ENCODE results near the gene DMXL1. TPM values are rescaled to one million over a fixed set of nuclear protein-coding genes. Genes with fewer than 3 reads are reported as not detected.

Gene DMXL1, protein sequence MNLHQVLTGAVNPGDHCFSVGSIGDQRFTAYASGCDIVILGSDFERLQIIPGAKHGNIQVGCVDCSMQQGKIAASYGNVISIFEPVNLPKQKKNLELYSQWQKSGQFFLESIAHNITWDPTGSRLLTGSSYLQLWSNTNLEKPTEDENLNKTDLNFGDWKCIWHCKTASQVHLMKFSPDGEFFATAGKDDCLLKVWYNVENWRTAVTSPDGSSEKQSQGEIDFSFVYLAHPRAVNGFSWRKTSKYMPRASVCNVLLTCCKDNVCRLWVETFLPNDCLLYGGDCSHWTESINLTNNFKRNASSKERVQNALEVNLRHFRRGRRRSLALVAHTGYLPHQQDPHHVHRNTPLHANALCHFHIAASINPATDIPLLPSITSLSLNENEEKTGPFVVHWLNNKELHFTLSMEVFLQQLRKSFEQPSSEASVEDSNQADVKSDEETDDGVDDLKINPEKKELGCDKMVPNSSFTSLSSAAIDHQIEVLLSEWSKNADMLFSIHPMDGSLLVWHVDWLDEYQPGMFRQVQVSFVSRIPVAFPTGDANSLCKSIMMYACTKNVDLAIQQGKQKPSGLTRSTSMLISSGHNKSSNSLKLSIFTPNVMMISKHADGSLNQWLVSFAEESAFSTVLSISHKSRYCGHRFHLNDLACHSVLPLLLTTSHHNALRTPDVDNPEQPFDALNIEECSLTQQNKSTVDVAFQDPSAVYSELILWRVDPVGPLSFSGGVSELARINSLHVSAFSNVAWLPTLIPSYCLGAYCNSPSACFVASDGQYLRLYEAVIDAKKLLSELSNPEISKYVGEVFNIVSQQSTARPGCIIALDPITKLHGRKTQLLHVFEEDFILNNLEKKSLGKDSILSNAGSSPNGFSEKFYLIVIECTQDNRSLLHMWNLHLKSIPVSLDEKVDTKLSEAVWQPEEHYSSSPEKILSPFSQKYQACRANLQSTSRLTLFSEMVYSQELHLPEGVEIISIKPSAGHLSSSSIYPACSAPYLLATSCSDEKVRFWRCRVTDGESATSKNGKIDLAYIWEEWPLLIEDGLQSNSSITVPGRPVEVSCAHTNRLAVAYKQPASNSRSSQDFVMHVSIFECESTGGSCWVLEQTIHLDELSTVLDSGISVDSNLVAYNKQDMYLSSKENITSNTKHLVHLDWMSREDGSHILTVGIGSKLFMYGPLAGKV (N-terminal part only)
- 17.3 TPM for polyA plus RNA-seq (2013, experiment 1 of 2)
- polyA plus RNA-seq (2013, experiment 2 of 2): 18.8 TPM

DNA sequence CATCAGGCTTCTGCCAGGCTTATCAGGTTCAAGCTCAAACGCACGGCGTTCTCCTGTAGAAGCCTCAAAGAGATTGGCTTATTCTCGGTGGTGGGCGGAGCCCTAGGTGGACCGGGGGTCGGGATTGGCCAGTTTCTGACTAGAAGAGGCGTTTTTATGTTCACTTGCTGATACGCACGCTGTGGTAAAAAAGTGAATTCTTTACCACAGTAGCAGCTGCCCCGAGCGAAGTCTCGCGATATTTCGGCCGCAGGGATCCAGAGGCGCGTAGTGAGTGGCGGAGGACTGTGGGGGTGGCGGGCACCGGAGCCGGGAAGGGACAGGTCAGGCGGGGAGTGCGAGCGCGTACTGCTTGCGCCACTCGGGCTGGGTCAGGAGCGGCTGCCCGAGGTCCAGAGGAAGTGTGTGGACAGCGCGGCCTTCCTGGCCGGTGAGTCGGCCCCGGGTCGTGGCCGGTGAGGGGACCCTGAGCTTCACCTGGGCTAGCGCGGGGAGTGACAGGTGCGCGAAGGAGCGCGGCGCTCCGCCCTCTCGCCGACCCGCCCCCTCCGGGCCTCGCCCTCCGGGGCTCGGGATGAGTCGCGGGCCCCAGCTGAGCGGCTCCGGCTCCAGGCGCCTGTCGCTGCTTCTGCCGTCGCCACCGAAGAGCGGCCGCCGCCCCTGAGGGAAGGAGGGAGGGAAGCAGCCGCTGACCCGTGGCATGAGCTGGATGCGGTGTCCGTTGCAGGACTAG is at the start of gene DMXL1:
Gene DMXL1 (plus strand): TSS at position 260 of the 733 bp plus-strand sequence. CDS start 483 bp downstream, outside the sequence.
- Histone ChIP-seq H3K36me3 (ENCODE audit: control insufficient read depth, insufficient read depth, low read length) (no peaks in the 10 kb centered on the region), H3K4me1 (ENCODE audit: control insufficient read depth, insufficient read depth, low read length, poor library complexity, severe bottlenecking) (no peaks in the 10 kb centered on the region), H3K4me3 (ENCODE audit: extremely low read depth, insufficient read depth, low read length, poor library complexity, severe bottlenecking) (peak within 1 kb of the TSS; percentile 81), H3K9me3 (ENCODE audit: control insufficient read depth, low read length) (no peaks in the 10 kb centered on the region), H3K27ac (ENCODE audit: low read depth, low read length, severe bottlenecking) (peak within 1 kb of the TSS; percentile 97)
- WGBS, 2 experiments (ENCODE audit: insufficient coverage in 2 of 2): 0% methylated on average over 64 to 68 of the region's 68 CpGs

DNA sequence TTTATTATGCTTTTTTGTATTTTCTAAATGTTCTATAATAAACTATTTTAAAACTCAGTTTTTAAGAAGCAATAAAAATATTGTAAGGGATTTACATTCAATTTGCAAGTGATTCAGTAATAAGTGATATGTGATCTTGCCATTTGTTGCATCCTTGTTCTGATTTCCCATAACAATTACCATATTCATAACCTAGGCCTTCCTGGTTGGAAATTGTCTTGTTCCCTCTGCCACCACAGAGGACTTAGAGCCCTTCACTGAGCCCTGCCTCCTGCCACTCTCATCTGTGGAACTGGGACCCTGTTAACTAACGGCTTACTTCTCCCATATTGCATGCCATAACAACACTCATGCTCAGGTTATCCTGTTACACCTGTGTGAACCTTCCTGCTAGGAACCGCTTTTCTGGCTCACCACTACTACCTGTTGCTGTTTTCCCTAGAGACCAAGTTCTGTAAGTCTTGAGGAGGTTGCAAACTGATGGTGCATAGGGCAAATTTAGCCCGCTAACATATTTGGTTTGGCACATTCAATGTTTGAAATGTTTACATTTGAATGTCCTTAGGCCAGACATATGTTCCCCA is 49.6 kb upstream of the DMXL1 start:
- H3K4me1 ChIP-seq (ENCODE audit: control insufficient read depth, insufficient read depth, low read length, poor library complexity, severe bottlenecking): no peaks in the 10 kb centered on the region
- WGBS, 2 experiments (ENCODE audit: insufficient coverage in 2 of 2): 88 to 100% methylated on average over 2 of the region's 3 CpGs
- H3K4me3 ChIP-seq (ENCODE audit: extremely low read depth, insufficient read depth, low read length, poor library complexity, severe bottlenecking): no peak overlapping the region
- H3K36me3 ChIP-seq (ENCODE audit: control insufficient read depth, insufficient read depth, low read length): no peaks in the 10 kb centered on the region
- no peak overlapping the region for H3K27ac ChIP-seq (ENCODE audit: low read depth, low read length, severe bottlenecking)
- no peaks in the 10 kb centered on the region for H3K9me3 ChIP-seq (ENCODE audit: control insufficient read depth, low read length)

DNA sequence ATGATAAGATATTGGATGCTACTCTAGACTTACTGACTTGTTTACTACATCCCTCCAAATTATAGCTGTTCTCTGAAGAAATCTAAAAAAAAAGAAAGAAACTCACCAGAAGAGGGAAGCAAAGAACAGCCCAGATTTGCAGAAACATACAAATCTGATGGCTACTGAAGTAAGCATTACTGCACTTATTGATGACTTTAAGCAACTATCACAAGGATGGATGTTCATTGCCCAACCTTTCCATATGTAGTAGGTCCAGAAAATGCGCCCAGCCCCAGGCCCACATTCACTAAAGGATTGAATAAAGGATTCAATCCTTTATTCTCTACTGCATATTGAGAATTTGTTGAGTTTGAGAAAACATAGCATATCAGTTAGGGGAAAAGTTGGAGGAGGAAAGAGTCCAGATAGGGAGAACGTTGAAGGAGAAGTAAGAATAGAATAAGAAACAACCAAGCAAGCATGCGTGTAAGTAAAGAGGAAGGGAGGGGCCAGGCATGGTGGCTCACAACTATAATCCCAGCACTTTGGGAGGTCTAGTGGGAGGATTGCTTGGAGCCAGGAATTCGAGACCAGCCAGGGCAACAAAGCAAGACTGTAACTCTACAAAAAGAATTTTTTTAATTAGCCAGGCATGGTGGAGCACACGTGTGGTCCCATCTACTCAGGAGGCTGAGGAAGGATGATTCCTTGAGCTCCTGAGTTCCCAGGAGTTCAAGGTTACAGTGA is 48.7 kb upstream of the DMXL1 start:
- Histone ChIP-seq H3K4me1 (ENCODE audit: control insufficient read depth, insufficient read depth, low read length, poor library complexity, severe bottlenecking) (no peaks in the 10 kb centered on the region), H3K4me3 (ENCODE audit: extremely low read depth, insufficient read depth, low read length, poor library complexity, severe bottlenecking) (no peak overlapping the region), H3K9me3 (ENCODE audit: control insufficient read depth, low read length) (no peaks in the 10 kb centered on the region), H3K27ac (ENCODE audit: low read depth, low read length, severe bottlenecking) (no peak overlapping the region), H3K36me3 (ENCODE audit: control insufficient read depth, insufficient read depth, low read length) (no peaks in the 10 kb centered on the region)
- WGBS, 2 experiments (ENCODE audit: insufficient coverage in 2 of 2): 55 to 66% methylated on average over 2 to 3 of the region's 5 CpGs

DNA sequence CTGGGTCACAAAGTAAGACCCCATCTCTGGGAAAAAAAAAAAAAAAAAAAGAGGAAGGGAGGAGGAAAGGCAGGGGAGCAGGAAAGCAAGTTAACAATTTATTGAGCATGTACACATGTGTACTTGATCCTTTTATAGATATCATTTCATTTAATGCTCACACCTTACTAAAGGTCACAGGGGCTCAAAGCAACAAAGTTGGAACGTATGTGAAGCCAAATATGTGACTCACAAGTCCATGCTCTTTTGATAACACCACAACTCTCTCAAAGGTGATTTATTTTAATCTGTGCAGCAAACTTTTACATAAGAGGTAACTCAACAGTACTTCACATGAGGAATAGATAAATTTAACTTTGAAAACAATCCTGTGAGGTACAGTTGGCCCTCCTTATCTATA is 48.1 kb upstream of the DMXL1 start:
- no peaks in the 10 kb centered on the region for H3K36me3 ChIP-seq (ENCODE audit: control insufficient read depth, insufficient read depth, low read length)

DNA sequence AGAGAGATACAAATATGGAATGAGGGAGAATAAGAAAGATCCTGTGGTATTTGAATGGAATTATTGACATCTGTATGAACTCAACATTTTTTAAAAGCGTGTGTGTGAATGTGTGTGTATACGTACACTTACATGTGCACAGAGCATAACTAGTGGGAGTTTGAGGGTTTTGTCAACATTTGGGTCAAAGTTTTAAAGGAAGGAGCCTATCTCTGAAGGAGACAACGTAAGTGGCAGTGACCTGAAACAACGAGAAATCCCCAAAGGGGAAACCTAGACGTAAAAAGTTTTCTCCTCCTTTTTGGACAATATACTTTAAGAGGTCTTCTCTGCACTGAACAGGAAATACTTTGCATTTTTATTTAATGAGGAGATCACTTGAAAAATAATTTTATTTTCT is 42.3 kb upstream of the DMXL1 start:
- no peak overlapping the region for H3K4me3 ChIP-seq (ENCODE audit: extremely low read depth, insufficient read depth, low read length, poor library complexity, severe bottlenecking)
- WGBS, 2 experiments (ENCODE audit: insufficient coverage in 2 of 2): 89 to 100% methylated on average over 1 to 3 of the region's 5 CpGs
- no peaks in the 10 kb centered on the region for H3K9me3 ChIP-seq (ENCODE audit: control insufficient read depth, low read length)
- H3K4me1 ChIP-seq (ENCODE audit: control insufficient read depth, insufficient read depth, low read length, poor library complexity, severe bottlenecking): no peaks in the 10 kb centered on the region
- no peaks in the 10 kb centered on the region for H3K36me3 ChIP-seq (ENCODE audit: control insufficient read depth, insufficient read depth, low read length)
- no peak overlapping the region for H3K27ac ChIP-seq (ENCODE audit: low read depth, low read length, severe bottlenecking)

More for the DNA sequence above, 48.1 kb upstream of the DMXL1 start:
- Histone ChIP-seq H3K27ac (ENCODE audit: low read depth, low read length, severe bottlenecking) (no peak overlapping the region), H3K4me3 (ENCODE audit: extremely low read depth, insufficient read depth, low read length, poor library complexity, severe bottlenecking) (no peak overlapping the region), H3K9me3 (ENCODE audit: control insufficient read depth, low read length) (no peaks in the 10 kb centered on the region), H3K4me1 (ENCODE audit: control insufficient read depth, insufficient read depth, low read length, poor library complexity, severe bottlenecking) (no peaks in the 10 kb centered on the region)
- WGBS, 2 experiments (ENCODE audit: insufficient coverage in 2 of 2): 100% methylated on average over 1 of the region's 1 CpG; no CpG with 5 or more reads in 1 of the 2 experiments

GRCh38 chr5:119031011-119031886 is 39.6 kb upstream of the DMXL1 start:
- H3K9me3 ChIP-seq (ENCODE audit: control insufficient read depth, low read length): no peaks in the 10 kb centered on the region
- H3K36me3 ChIP-seq (ENCODE audit: control insufficient read depth, insufficient read depth, low read length): no peaks in the 10 kb centered on the region
- 50% methylated on average over 3 of the region's 5 CpGs; no CpG with 5 or more reads in 1 of the 2 experiments for WGBS, 2 experiments (ENCODE audit: insufficient coverage in 2 of 2)
- H3K4me3 ChIP-seq (ENCODE audit: extremely low read depth, insufficient read depth, low read length, poor library complexity, severe bottlenecking): no peak overlapping the region
- H3K4me1 ChIP-seq (ENCODE audit: control insufficient read depth, insufficient read depth, low read length, poor library complexity, severe bottlenecking): no peaks in the 10 kb centered on the region
- H3K27ac ChIP-seq (ENCODE audit: low read depth, low read length, severe bottlenecking): no peak overlapping the region

GRCh38 chr5:119031905-119032304 is 39.0 kb upstream of the DMXL1 start:
- Histone ChIP-seq H3K36me3 (ENCODE audit: control insufficient read depth, insufficient read depth, low read length) (no peaks in the 10 kb centered on the region), H3K4me3 (ENCODE audit: extremely low read depth, insufficient read depth, low read length, poor library complexity, severe bottlenecking) (no peak overlapping the region), H3K4me1 (ENCODE audit: control insufficient read depth, insufficient read depth, low read length, poor library complexity, severe bottlenecking) (no peaks in the 10 kb centered on the region), H3K27ac (ENCODE audit: low read depth, low read length, severe bottlenecking) (no peak overlapping the region), H3K9me3 (ENCODE audit: control insufficient read depth, low read length) (no peaks in the 10 kb centered on the region)
- 79 to 91% methylated on average over 4 of the region's 4 CpGs for WGBS, 2 experiments (ENCODE audit: insufficient coverage in 2 of 2)

- no peak overlapping the region for H3K27ac ChIP-seq (ENCODE audit: low read depth, low read length, severe bottlenecking)
- no peak overlapping the region for H3K4me3 ChIP-seq (ENCODE audit: extremely low read depth, insufficient read depth, low read length, poor library complexity, severe bottlenecking)
- H3K9me3 ChIP-seq (ENCODE audit: control insufficient read depth, low read length): no peaks in the 10 kb centered on the region
- no peaks in the 10 kb centered on the region for H3K36me3 ChIP-seq (ENCODE audit: control insufficient read depth, insufficient read depth, low read length)
- no CpG with 5 or more reads among the region's 3 CpGs for WGBS, 2 experiments (ENCODE audit: insufficient coverage in 2 of 2)
- no peaks in the 10 kb centered on the region for H3K4me1 ChIP-seq (ENCODE audit: control insufficient read depth, insufficient read depth, low read length, poor library complexity, severe bottlenecking)
These were observed 38.2 kb upstream of the DMXL1 start for GRCh38 chr5:119032656-119033055.

DNA sequence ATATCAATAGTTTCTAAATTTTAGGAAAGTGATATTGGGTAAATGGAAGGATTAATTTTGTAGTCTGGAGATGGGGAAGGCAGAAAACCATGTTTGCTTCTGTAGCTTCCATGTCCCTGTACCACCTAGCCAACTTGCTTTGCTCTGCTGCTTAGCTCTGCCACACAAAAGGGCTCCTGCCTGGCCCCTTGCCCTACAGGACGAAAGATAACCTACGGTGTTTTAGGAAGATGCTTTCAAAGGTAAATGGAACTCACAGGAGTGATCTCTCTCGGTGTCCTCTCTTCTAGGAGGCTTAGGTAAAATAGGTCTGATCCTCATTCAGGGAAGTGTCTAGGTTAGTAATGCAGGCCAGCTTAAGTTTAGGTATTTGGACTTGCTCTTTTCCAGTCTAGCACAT is 37.8 kb upstream of the DMXL1 start:
- no peaks in the 10 kb centered on the region for H3K9me3 ChIP-seq (ENCODE audit: control insufficient read depth, low read length)
- no peaks in the 10 kb centered on the region for H3K4me1 ChIP-seq (ENCODE audit: control insufficient read depth, insufficient read depth, low read length, poor library complexity, severe bottlenecking)
- no peak overlapping the region for H3K4me3 ChIP-seq (ENCODE audit: extremely low read depth, insufficient read depth, low read length, poor library complexity, severe bottlenecking)
- 55 to 62% methylated on average over 2 to 3 of the region's 3 CpGs for WGBS, 2 experiments (ENCODE audit: insufficient coverage in 2 of 2)
- H3K27ac ChIP-seq (ENCODE audit: low read depth, low read length, severe bottlenecking): no peak overlapping the region
- H3K36me3 ChIP-seq (ENCODE audit: control insufficient read depth, insufficient read depth, low read length): no peaks in the 10 kb centered on the region

Data from mesodermal cell (in vitro differentiated cells).